HepG2 (cell line): ENCODE results near the gene ZC3H18. TPM values are rescaled to one million over a fixed set of nuclear protein-coding genes. Genes with fewer than 3 reads are reported as not detected.

Experiments
- ATAC-seq: fragments of 200-7000 bp; cut with Tn5 transposase; 3 replicates; pipeline ENCODE4 v1.9.1; 2020; ENCODE audit warnings: mild to moderate bottlenecking, moderate library complexity
- BruUV-seq: library from RNA; stranded (reverse); fragments of 400-500 nt; replicated peaks from 2 replicates; lab custom pipeline; 2021; lab: Mats Ljungman, UMichigan
- CTCF ChIA-PET: fragments of 300-600 bp; formaldehyde crosslinking; extraction: SDS; loops from one replicate; lab custom pipeline; 2021; ENCODE audit warnings: low total read pairs, inconsistent platforms, low intra/inter-chr PET ratio; lab: Yijun Ruan, JAX
- POLR2A ChIA-PET: fragments of 350-600 bp; sonication (Branson Sonifier 250); formaldehyde crosslinking; loops from one replicate; lab custom pipeline; 2020; ENCODE audit warnings: antibody characterized with exemption, inconsistent platforms; lab: Yijun Ruan, JAX
- DNase-seq: peaks from one replicate; pipeline ENCODE4 v3.0.0-alpha.2; 2015; ENCODE audit warnings: low spot score
- FAIRE-seq: peaks from 3 replicates; lab custom pipeline; 2011; peaks lifted over from hg19 to GRCh38; lab: Jason Lieb, UNC
- H2AFZ ChIP-seq: one replicate; pipeline ENCODE4 v1.6.1; 2011; ENCODE audit warnings: low read length, inconsistent platforms
- H3K27ac ChIP-seq: fragments of 300-600 bp; 3 replicates; pipeline ENCODE4 v1.8.0; 2011; ENCODE audit warnings: mixed run types, mild to moderate bottlenecking, mixed read lengths, low read length, inconsistent platforms; ENCODE audit not compliant: insufficient read depth; ENCODE audit errors: extremely low read length
- H3K27me3 ChIP-seq, 2 experiments: fragments of 200-600 bp in 1 of 2; 2 replicates in 1 of 2; 3 replicates in 1 of 2; pipeline versions ENCODE4 v1.6.0 to v1.8.0; 2011; ENCODE audit warnings: low read length in 2 of 2, mild to moderate bottlenecking in 2 of 2, moderate library complexity in 2 of 2, inconsistent platforms in 1 of 2; ENCODE audit not compliant: insufficient read depth in 2 of 2, control insufficient read depth in 1 of 2
- H3K36me3 ChIP-seq, 2 experiments: fragments of 200-600 bp in 1 of 2; replicated peaks in 1 of 2; 2 replicates in 1 of 2; 3 replicates in 1 of 2; pipeline versions ENCODE4 v1.5.1 to v1.8.0; 2011; ENCODE audit warnings: low read length in 2 of 2, inconsistent platforms in 1 of 2; ENCODE audit not compliant: insufficient read depth in 2 of 2, control insufficient read depth in 1 of 2
- H3K4me1 ChIP-seq: 2 replicates; pipeline ENCODE4 v1.5.1; 2012; ENCODE audit warnings: low read length, inconsistent platforms; ENCODE audit not compliant: insufficient read depth
- H3K4me2 ChIP-seq: 2 replicates; pipeline ENCODE4 v1.6.0; 2011; ENCODE audit warnings: low read depth, low read length, inconsistent platforms
- H3K4me3 ChIP-seq, 3 experiments: fragments of 200-600 bp in 1 of 3; sonication (generic), shearing (Covaris generic) in 1 of 3; replicated peaks in 1 of 3; 2 replicates each; pipeline ENCODE4 v1.5.1; 2011 to 2016; ENCODE audit warnings: low read length in 3 of 3, inconsistent platforms in 2 of 3, low read depth in 2 of 3, mild to moderate bottlenecking in 2 of 3, control low read depth in 1 of 3, mixed read lengths in 1 of 3; ENCODE audit not compliant: insufficient read depth in 1 of 3
- H3K79me2 ChIP-seq: one replicate; pipeline ENCODE4 v1.6.1; 2011; ENCODE audit warnings: low read length, inconsistent platforms; ENCODE audit not compliant: insufficient read depth
- H3K9ac ChIP-seq: 2 replicates; pipeline ENCODE4 v1.6.0; 2011; ENCODE audit warnings: mild to moderate bottlenecking, low read depth, low read length, inconsistent platforms; ENCODE audit not compliant: insufficient read depth
- H3K9me3 ChIP-seq: 2 replicates; pipeline ENCODE4 v1.5.1; 2012; ENCODE audit warnings: mild to moderate bottlenecking, low read length
- H4K20me1 ChIP-seq: 2 replicates; pipeline ENCODE4 v1.6.0; 2011; ENCODE audit warnings: inconsistent platforms, mild to moderate bottlenecking, low read length, moderate library complexity; ENCODE audit not compliant: insufficient read depth
- HNRNPLL ChIP-seq: fragments of 200-400 bp; formaldehyde crosslinking; IDR thresholded peaks from 2 replicates; pipeline ENCODE4 v1.6.1; 2017; ENCODE audit warnings: mild to moderate bottlenecking, low read depth, low read length; ENCODE audit not compliant: poor library complexity, severe bottlenecking
- MLXIP ChIP-seq: sonication (generic); formaldehyde crosslinking; IDR thresholded peaks from 2 replicates; pipeline ENCODE4 v1.9.0; 2021; ENCODE audit warnings: missing genetic modification reagents, borderline replicate concordance
- NR2F1 ChIP-seq, 2 experiments: fragments of 450-650 bp in 1 of 2; formaldehyde crosslinking in 1 of 2; IDR thresholded peaks; 2 replicates each; pipeline versions ENCODE4 v1.5.0 to v1.6.1; 2016 to 2020; ENCODE audit warnings: mild to moderate bottlenecking in 1 of 2, missing compliant biosample characterization in 1 of 2, missing genetic modification reagents in 1 of 2, moderate library complexity in 1 of 2
- PBX3 ChIP-seq: sonication (generic); formaldehyde crosslinking; IDR thresholded peaks from 2 replicates; pipeline ENCODE4 v1.8.1; 2023; ENCODE audit warnings: missing genetic modification reagents, inconsistent platforms, borderline replicate concordance
- RFX1 ChIP-seq: fragments of 450-650 bp; IDR thresholded peaks from 2 replicates; pipeline ENCODE4 v1.6.1; 2017
- TARDBP ChIP-seq: sonication (generic); formaldehyde crosslinking; IDR thresholded peaks from 2 replicates; pipeline ENCODE4 v1.8.0; 2022; ENCODE audit warnings: mild to moderate bottlenecking, missing genetic modification reagents
- U2AF1 ChIP-seq: fragments of 200-400 bp; formaldehyde crosslinking; optimal IDR thresholded peaks from 2 replicates; pipeline ENCODE3; 2017; ENCODE audit warnings: mild to moderate bottlenecking, low read depth, low read length
- ZBTB34 ChIP-seq: sonication (generic); formaldehyde crosslinking; IDR thresholded peaks from 2 replicates; pipeline ENCODE4 v1.8.0; 2022; ENCODE audit warnings: mild to moderate bottlenecking, missing genetic modification reagents
- ZC3H13 ChIP-seq: sonication (generic); formaldehyde crosslinking; IDR thresholded peaks from 2 replicates; pipeline ENCODE4 v1.8.1; 2023; ENCODE audit warnings: mild to moderate bottlenecking, missing genetic modification reagents, moderate library complexity
- ZNF143 ChIP-seq: sonication (generic); formaldehyde crosslinking; IDR thresholded peaks from 2 replicates; pipeline ENCODE4 v1.4.0; 2020; ENCODE audit warnings: missing genetic modification reagents
- ZNF331 ChIP-seq: sonication (generic); formaldehyde crosslinking; IDR thresholded peaks from 2 replicates; pipeline ENCODE4 v1.4.0; 2020; ENCODE audit warnings: missing genetic modification reagents
- ZNF513 ChIP-seq: sonication (generic); formaldehyde crosslinking; conservative IDR thresholded peaks from 2 replicates; pipeline ENCODE4 v1.5.0; 2020; ENCODE audit warnings: missing genetic modification reagents
- ZNF788 ChIP-seq: sonication (generic); formaldehyde crosslinking; IDR thresholded peaks from 2 replicates; pipeline ENCODE4 v1.5.0; 2020; ENCODE audit warnings: mild to moderate bottlenecking, missing genetic modification reagents, borderline replicate concordance
- WGBS: methylation state at CpG from one replicate; pipeline ENCODE4 v1.1.6; 2017; ENCODE audit warnings: low lambda C conversion rate; 5-methylcytosine and 5-hydroxymethylcytosine counted together
- in situ Hi-C: cut with HindIII; loops from 2 replicates; pipeline ENCODE4 v1.10.0; 2017; ENCODE audit warnings: low pct_unique_long_range_greater_than_20kb; ENCODE audit not compliant: extremely low pct_ligation_motif_present
- intact Hi-C: fragments of 100-400 bp; cut with micrococcal nuclease; formaldehyde crosslinking; loops from one replicate; pipeline ENCODE4 v1.10.0; 2022; ENCODE audit not compliant: unreplicated experiment
- polyA plus RNA-seq, 8 experiments: library from polyadenylated mRNA; depleted of rRNA in 3 of 8; stranded (reverse) in 7 of 8; unstranded in 1 of 8; fragments of >200 nt; fragmentation: Illumina TruSeq in 4 of 8; extraction: Trizol in 4 of 8; gene quantifications; 2 replicates each; pipeline versions ENCODE4 v1.2.1 to v1.2.3, GENCODE V29; 2011 to 2016; ENCODE audit warnings: low read depth in 4 of 8, missing spikeins in 1 of 8, mixed read lengths in 1 of 8; ENCODE audit not compliant: insufficient read depth in 1 of 8
- total RNA-seq, 5 experiments: library from RNA; depleted of rRNA; stranded (reverse); fragments of >200 nt; fragmentation: Illumina TruSeq; extraction: Trizol; gene quantifications; 2 replicates each; pipeline ENCODE4 v1.2.3, GENCODE V29; 2016; ENCODE audit warnings: low read depth in 1 of 5

Gene ZC3H18
- total and polyA plus RNA-seq, 2 of the 13 experiments (the other 11 are each of a cell fraction or from before 2014, with no cell fraction given): 11.2 to 27.4 TPM

- peaks cover 22 to 50% of the 10 kb centered on the region in 2 experiments for H3K36me3 ChIP-seq
- no peak overlapping the region for H2AFZ ChIP-seq
- DNase-seq (peak; percentile 91), ATAC-seq (peak; percentile 89), FAIRE-seq (peak; percentile 97)
- H3K9me3 ChIP-seq: no peaks in the 10 kb centered on the region
- H3K4me1 ChIP-seq: peaks cover 36% of the 10 kb centered on the region
- intact Hi-C loops: loop anchor here (1.0 kb wide), 1 partner anchor 30 kb away; no protein-coding TSS in a partner anchor
- peak overlapping the region; percentile 65 for H3K27ac ChIP-seq
- peak overlapping the region; percentile 23; the same call in 1 of the 2 replicates for H3K9ac ChIP-seq
- H3K4me2 ChIP-seq: peak overlapping the region; percentile 57
- in situ Hi-C loops: no loop called here
- H3K27me3 ChIP-seq: no peaks in the 10 kb centered on the region
- peaks cover 8% of the 10 kb centered on the region; the same call in 1 of the 2 replicates for H4K20me1 ChIP-seq
- no peak overlapping the region; a peak in 1 of 6 replicates for H3K4me3 ChIP-seq
- H3K79me2 ChIP-seq: peaks cover 15% of the 10 kb centered on the region
- CTCF ChIA-PET: no interaction called here
- WGBS: 36% methylated on average over 15 of the region's 20 CpGs
- POLR2A ChIA-PET: interaction anchor here (1.4 to 2.7 kb wide), 4 partner anchors 21 to 48 kb away, joined by 4 to 17 read pairs (median 12); partner anchors contain the start of genes CYBA, MVD and ZC3H18
- no TSS peak for BruUV-seq
- peak; percentile 85 to 95; a peak in 3 of 4 replicates for TF ChIP-seq NR2F1 (CRISPR knock-in tag; IDR thresholded peaks at IDR 0.05)
- no peak for TF ChIP-seq RFX1
- TF ChIP-seq ZNF143 (CRISPR knock-in tag): peak; percentile 38; the same call in 1 of the 2 replicates
- no peak for TF ChIP-seq MLXIP (CRISPR knock-in tag)
- TF ChIP-seq ZC3H13: no peak
- peak; percentile 92 for TF ChIP-seq ZBTB34 (CRISPR knock-in tag)
- no peak for TF ChIP-seq ZNF513 (CRISPR knock-in tag)
- peak; percentile 72; the same call in 1 of the 2 replicates for TF ChIP-seq ZNF788 (CRISPR knock-in tag)
- peak; percentile 84; the same call in 1 of the 2 replicates for TF ChIP-seq ZNF331 (CRISPR knock-in tag)
- TF ChIP-seq HNRNPLL: no peak
- no peak for TF ChIP-seq PBX3 (CRISPR knock-in tag)
- no peak for TF ChIP-seq U2AF1
- TF ChIP-seq TARDBP (CRISPR knock-in tag): peak; percentile 83; the same call in 1 of the 2 replicates
These were observed 48.2 kb downstream of the ZC3H18 start for GRCh38 chr16:88618182-88618955.
